Keratinocyte (primary cell): ENCODE measurements around the gene NSUN4. TPM values are rescaled to one million over a fixed set of nuclear protein-coding genes. Genes with fewer than 3 reads are reported as not detected.

ENCODE experiments used
- DNase-seq: peaks from one replicate; pipeline ENCODE4 v3.0.0-alpha.2; 2011; ENCODE audit warnings: low read depth, missing footprints, low spot score
- FAIRE-seq: peaks from 2 replicates; lab custom pipeline; 2011; peaks lifted over from hg19 to GRCh38; lab: Jason Lieb, UNC
- H2AFZ ChIP-seq: 2 replicates; pipeline ENCODE4 v1.6.0; 2012; ENCODE audit warnings: low read length, control low read depth, inconsistent platforms; ENCODE audit not compliant: control insufficient read depth
- H3K27ac ChIP-seq: 2 replicates; pipeline ENCODE4 v1.5.1; 2011; ENCODE audit warnings: low read length; ENCODE audit not compliant: control insufficient read depth, insufficient read depth
- H3K27me3 ChIP-seq: 3 replicates; pipeline ENCODE4 v1.6.0; 2011; ENCODE audit warnings: low read length; ENCODE audit not compliant: control insufficient read depth, insufficient read depth; ENCODE audit errors: extremely low read depth
- H3K36me3 ChIP-seq, 2 experiments: 2 replicates in 1 of 2; 3 replicates in 1 of 2; pipeline ENCODE4 v1.5.1; 2011; ENCODE audit warnings: low read length in 2 of 2, mild to moderate bottlenecking in 1 of 2; ENCODE audit not compliant: control insufficient read depth in 2 of 2, insufficient read depth in 2 of 2; ENCODE audit errors: extremely low read depth in 1 of 2
- H3K4me1 ChIP-seq: 3 replicates; pipeline ENCODE4 v1.5.1; 2011; ENCODE audit warnings: low read length; ENCODE audit not compliant: control insufficient read depth, insufficient read depth; ENCODE audit errors: extremely low read depth
- H3K4me2 ChIP-seq: 3 replicates; pipeline ENCODE4 v1.6.0; 2011; ENCODE audit warnings: low read depth, low read length; ENCODE audit not compliant: control insufficient read depth, insufficient read depth; ENCODE audit errors: extremely low read depth
- H3K4me3 ChIP-seq, 3 experiments: fragments of 200-600 bp in 1 of 3; sonication (generic) in 1 of 3; 2 replicates in 2 of 3; 3 replicates in 1 of 3; pipeline ENCODE4 v1.5.1; 2011 to 2016; ENCODE audit warnings: low read length in 3 of 3, mild to moderate bottlenecking in 3 of 3, control low read depth in 2 of 3, inconsistent platforms in 1 of 3, low read depth in 1 of 3, mixed read lengths in 1 of 3, mixed run types in 1 of 3, moderate library complexity in 1 of 3; ENCODE audit not compliant: control insufficient read depth in 2 of 3, insufficient read depth in 2 of 3; ENCODE audit errors: extremely low read depth in 1 of 3
- H3K79me2 ChIP-seq: 2 replicates; pipeline ENCODE4 v1.6.0; 2012; ENCODE audit warnings: low read length; ENCODE audit not compliant: control insufficient read depth, insufficient read depth
- H3K9ac ChIP-seq: 3 replicates; pipeline ENCODE4 v1.6.0; 2011; ENCODE audit warnings: low read length; ENCODE audit not compliant: control insufficient read depth, insufficient read depth; ENCODE audit errors: extremely low read depth
- H3K9me1 ChIP-seq: 3 replicates; pipeline ENCODE4 v1.6.0; 2011; ENCODE audit warnings: low read length; ENCODE audit not compliant: control insufficient read depth, insufficient read depth; ENCODE audit errors: extremely low read depth
- H3K9me3 ChIP-seq: 2 replicates; pipeline ENCODE4 v1.5.1; 2012; ENCODE audit warnings: low read depth, low read length; ENCODE audit not compliant: control insufficient read depth
- H4K20me1 ChIP-seq: 3 replicates; pipeline ENCODE4 v1.6.0; 2011; ENCODE audit warnings: low read length; ENCODE audit not compliant: control insufficient read depth, insufficient read depth; ENCODE audit errors: extremely low read depth
- CTCF ChIP-seq, 3 experiments: IDR thresholded peaks in 1 of 3; conservative IDR thresholded peaks in 1 of 3; optimal IDR thresholded peaks in 1 of 3; 2 replicates in 2 of 3; 3 replicates in 1 of 3; pipeline versions ENCODE3 to v1.5.1; 2011; ENCODE audit warnings: low read length in 3 of 3, mild to moderate bottlenecking in 3 of 3, moderate library complexity in 2 of 3, control low read depth in 1 of 3, inconsistent platforms in 1 of 3; ENCODE audit not compliant: insufficient read depth in 2 of 3; ENCODE audit errors: extremely low read depth in 1 of 3
- EZH2 ChIP-seq: IDR thresholded peaks from one replicate; pipeline ENCODE4 v1.6.1; 2012; ENCODE audit warnings: inconsistent platforms, mild to moderate bottlenecking, low read length, moderate library complexity
- dilution Hi-C: fragments of 300-500 bp; cut with MboI; formaldehyde crosslinking; loops from one replicate; pipeline ENCODE4 v1.7.0; 2020; ENCODE audit warnings: low sequenced_read_pairs; ENCODE audit not compliant: extremely low pct_ligation_motif_present
- polyA plus RNA-seq, 5 experiments: library from polyadenylated mRNA; depleted of rRNA in 3 of 5; stranded (reverse) in 3 of 5; stranded (forward) in 1 of 5; unstranded in 1 of 5; fragments of >200 nt; gene quantifications; 1 replicate in 1 of 5; 2 replicates in 3 of 5; 3 replicates in 1 of 5; pipeline versions ENCODE4 v1.2.1 to v1.2.3, GENCODE V29; 2011 to 2012; ENCODE audit warnings: missing spikeins in 2 of 5, low read depth in 1 of 5, low replicate concordance in 1 of 5

The NSUN4 gene
- polyA plus RNA-seq, 1 donor (not counting 4 experiments of a cell fraction or from before 2014, with no cell fraction given): 26.3 TPM

- FAIRE-seq: peak; percentile 86
- H2AFZ ChIP-seq: peak overlapping the region; percentile 34
- H3K9me1 ChIP-seq: no peaks in the 10 kb centered on the region
- peak; percentile 44 for DNase-seq
- H3K36me3 ChIP-seq: peaks cover 0 to 2% of the 10 kb centered on the region in 2 experiments
- no peak for TF ChIP-seq EZH2
- TF ChIP-seq CTCF (optimal IDR thresholded peaks at IDR 0.05 in 1 of 3, IDR thresholded peaks at IDR 0.05 in 1 of 3, conservative IDR thresholded peaks at IDR 0.05 in 1 of 3; ENCODE audit: extremely low read depth in 1 of 3, insufficient read depth in 2 of 3, low read length in 3 of 3): no peak
- no peaks in the 10 kb centered on the region for H3K79me2 ChIP-seq
- no peaks in the 10 kb centered on the region for H3K9me3 ChIP-seq
- peaks cover 12% of the 10 kb centered on the region for H3K4me1 ChIP-seq
- no peaks in the 10 kb centered on the region for H3K27me3 ChIP-seq
- no peak overlapping the region for H3K27ac ChIP-seq
- no peak overlapping the region for H3K4me2 ChIP-seq
- H4K20me1 ChIP-seq: no peaks in the 10 kb centered on the region
- dilution Hi-C loops: no loop called here
- H3K9ac ChIP-seq: no peak overlapping the region
- H3K4me3 ChIP-seq: no peak overlapping the region
Measured at GRCh38 chr1:46370214-46370633, 29.6 kb downstream of the NSUN4 start.

GRCh38 chr1:46372431-46372830 is 31.8 kb downstream of the NSUN4 start:
- FAIRE-seq (no peak), DNase-seq (no peak)
- Histone ChIP-seq H3K9ac (no peak overlapping the region), H3K36me3 (peaks cover 0 to 2% of the 10 kb centered on the region in 2 experiments), H3K4me2 (no peak overlapping the region), H3K79me2 (no peaks in the 10 kb centered on the region), H3K27ac (no peak overlapping the region), H2AFZ (no peak overlapping the region), H3K4me3 (no peak overlapping the region), H4K20me1 (no peaks in the 10 kb centered on the region), H3K9me3 (no peaks in the 10 kb centered on the region), H3K27me3 (no peaks in the 10 kb centered on the region), H3K9me1 (no peaks in the 10 kb centered on the region), H3K4me1 (peaks cover 12% of the 10 kb centered on the region)
- dilution Hi-C loops: no loop called here
- no peak for TF ChIP-seq EZH2
- no peak for TF ChIP-seq CTCF (optimal IDR thresholded peaks at IDR 0.05 in 1 of 3, IDR thresholded peaks at IDR 0.05 in 1 of 3, conservative IDR thresholded peaks at IDR 0.05 in 1 of 3; ENCODE audit: extremely low read depth in 1 of 3, insufficient read depth in 2 of 3, low read length in 3 of 3)
